ENCODE results near the gene STRADA. TPM values are rescaled to one million over a fixed set of nuclear protein-coding genes. Genes with fewer than 3 reads are reported as not detected.

The STRADA gene
- total RNA-seq, 1 experiment from 2014 or later, result 17.3 TPM

DNA sequence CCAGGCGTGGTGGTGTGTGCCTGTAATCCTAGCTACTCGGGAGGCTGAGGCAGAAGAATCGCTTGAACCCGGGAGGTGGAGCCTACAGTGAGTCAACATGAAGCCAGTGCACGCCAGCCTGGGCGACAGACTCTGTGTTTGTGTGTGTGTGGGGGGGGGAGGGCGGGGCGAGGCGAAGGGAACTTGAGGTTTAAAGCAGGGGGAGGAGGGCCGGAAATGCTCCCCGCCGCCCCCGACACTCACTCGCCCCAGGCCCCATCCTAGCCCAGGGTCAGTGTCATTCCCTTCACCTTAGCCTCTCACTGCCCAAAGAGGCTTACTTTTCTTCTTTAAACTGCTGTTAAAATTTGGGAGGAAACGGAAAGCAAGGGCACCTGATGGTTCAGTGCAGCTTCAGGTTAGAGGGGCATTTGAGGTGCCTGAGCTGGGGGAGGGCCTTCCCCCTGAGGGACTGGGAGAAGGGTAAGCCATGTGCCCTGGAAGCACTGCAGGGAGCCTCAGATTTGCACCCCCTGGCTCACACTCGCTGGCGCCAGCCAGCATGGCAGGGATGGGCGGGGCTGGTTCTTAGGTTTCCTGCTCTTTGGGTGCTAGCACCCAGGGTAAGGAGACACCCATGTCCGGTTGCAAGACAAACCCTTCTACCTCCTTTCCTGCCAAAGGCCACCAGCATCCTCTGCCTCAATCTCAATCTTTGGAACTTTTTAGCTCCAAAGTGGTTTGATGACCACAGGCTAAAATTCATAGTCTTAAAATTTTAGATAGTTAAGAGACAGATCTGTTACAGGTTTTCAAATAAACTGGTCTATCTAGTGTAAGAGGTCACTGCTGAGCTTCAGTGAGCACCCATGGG, 39.5 kb downstream of the STRADA start:
- Histone ChIP-seq H3K27me3 (replicated peaks) (no peaks in the 10 kb centered on the region), H3K9me3 (replicated peaks) (peaks cover 10% of the 10 kb centered on the region)

DNA sequence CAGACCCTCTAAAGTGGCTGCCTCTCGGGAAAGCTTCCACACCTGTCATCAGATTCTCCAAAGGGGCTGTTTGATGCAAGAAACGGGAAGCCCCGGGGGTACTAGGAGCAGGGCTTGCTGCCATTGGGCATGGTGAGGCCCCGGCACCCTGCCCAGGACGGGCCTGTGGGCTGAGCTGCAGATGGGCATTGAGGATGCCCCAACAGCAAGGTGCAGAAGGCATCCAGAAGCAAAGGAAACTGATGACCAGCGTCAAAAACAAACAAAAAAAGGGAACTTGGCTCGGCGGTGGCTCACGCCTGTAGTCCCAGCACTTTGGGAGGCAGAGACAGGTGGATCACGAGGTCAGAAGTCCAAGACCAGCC, 40.2 kb downstream of the STRADA start:
- H3K36me3 ChIP-seq, result peaks cover 70% of the 10 kb centered on the region
- peaks cover 29% of the 10 kb centered on the region for H3K4me1 ChIP-seq (replicated peaks)
- DNase-seq (ENCODE audit: low read depth in 1 of 2, low spot score in 2 of 2), result no peak
- H3K4me3 ChIP-seq, result no peak overlapping the region
- peaks cover 10% of the 10 kb centered on the region for H3K9me3 ChIP-seq (replicated peaks)
- no peaks in the 10 kb centered on the region for H3K27me3 ChIP-seq (replicated peaks)
- no peak overlapping the region for H3K27ac ChIP-seq

More for the DNA sequence above, 39.5 kb downstream of the STRADA start:
- Histone ChIP-seq H3K4me1 (replicated peaks) (peaks cover 29% of the 10 kb centered on the region), H3K27ac (no peak overlapping the region), H3K36me3 (peaks cover 69% of the 10 kb centered on the region), H3K4me3 (no peak overlapping the region)
- no peak for DNase-seq (ENCODE audit: low read depth in 1 of 2, low spot score in 2 of 2)

DNA sequence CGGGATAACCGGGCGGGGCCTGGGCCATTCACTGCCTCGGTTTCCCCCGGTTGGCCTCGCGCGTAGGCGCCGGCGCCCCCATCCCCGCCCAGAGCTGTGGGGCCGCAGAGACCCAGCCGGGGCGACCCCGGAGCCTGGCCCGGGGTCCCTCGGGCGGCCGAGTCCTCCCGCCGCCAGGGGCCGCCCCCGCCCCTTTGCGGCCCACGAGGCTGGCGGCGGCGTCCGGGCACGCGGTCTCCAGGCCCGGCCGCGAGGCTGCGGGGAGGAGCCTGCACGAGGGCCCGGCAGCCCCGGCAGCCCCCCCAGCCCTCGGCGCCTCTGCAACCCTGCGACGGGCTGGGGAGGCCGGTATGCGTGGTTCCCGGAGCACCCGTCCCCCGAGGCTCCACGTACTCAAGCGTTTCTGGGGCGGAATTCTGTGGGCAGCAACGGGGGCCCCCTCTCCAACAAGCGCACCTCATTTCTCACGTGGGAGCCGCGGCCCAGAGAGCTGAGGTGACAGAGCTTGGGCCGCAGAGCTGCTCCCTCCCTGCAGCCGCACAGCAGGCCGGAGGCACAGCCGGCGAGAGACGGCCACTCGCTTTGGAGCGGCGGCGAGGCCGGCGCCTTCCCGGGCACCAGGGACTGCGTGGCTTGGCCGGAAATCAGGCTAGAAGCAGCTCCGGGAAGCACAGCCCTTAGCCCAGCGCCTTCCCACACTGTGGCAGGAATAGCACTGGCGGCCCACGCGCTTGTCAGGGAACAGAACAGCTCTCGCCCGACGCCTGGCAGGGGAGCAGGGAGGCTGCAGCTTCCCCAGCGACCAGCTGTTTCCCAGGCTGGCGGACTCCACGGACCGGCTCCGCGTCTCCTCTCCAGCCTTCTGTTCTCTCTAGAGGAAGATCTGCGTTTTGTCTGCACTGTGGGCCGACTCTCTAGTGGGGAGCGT, 40.8 kb downstream of the STRADA start:
- DNase-seq (ENCODE audit: low read depth in 1 of 2, low spot score in 2 of 2), result no peak
- peak overlapping the region; percentile 96 for H3K4me3 ChIP-seq
- H3K9me3 ChIP-seq (replicated peaks), result peaks cover 10% of the 10 kb centered on the region
- no peaks in the 10 kb centered on the region for H3K27me3 ChIP-seq (replicated peaks)
- peaks cover 29% of the 10 kb centered on the region for H3K4me1 ChIP-seq (replicated peaks)
- peak overlapping the region; percentile 84 for H3K27ac ChIP-seq
- H3K36me3 ChIP-seq, result peaks cover 75% of the 10 kb centered on the region

DNA sequence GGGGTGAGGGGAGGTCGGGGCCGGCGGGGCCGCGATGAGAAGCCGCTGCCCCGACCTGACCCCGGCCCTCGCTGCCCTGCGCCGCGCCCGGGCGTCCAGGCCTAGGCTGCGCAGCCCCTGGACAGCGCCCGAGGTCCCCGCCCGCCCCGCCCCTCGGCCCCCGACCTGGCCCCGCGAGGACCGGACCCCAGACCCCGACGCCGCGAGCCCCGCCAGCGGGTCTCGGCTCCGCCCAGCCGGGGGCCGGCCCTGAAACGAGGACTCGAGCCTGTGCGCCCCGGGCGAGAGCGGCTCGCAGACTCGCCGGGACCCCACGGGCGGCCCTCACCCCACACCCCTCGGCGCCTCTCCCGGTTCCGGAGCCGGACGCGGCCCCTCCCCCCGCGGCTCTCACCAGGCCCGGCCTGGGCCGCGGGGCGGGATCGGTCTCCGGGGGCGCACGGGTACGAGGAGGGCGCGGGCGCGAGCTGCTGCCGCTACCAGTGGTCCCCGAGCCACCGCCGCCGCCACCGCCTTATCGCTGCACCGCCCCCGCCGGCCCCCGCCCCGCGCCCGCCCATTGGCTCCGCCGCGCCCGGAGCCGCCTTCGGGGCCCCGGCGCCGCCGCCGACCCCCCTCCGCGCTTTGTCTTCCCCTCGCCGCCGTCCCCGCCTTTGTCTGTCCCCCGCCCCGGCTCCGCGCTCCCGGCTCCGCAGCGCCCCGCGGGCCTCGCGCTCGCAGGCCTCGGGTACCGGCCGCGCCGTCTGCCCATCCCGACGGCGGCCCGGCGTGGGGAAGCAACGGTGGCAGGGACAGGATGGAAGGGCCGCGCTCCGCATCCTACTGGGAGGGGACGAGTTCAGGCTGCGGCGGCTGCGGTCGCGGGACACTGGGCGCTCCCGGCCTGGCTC, 41.7 kb downstream of the STRADA start, which contains the start of gene LIMD2:
TSS of gene LIMD2 (minus strand) at position 488 of the 890 bp plus-strand sequence. CDS start 827 bp downstream, outside the sequence.
- peaks cover 29% of the 10 kb centered on the region for H3K4me1 ChIP-seq (replicated peaks)
- no peaks in the 10 kb centered on the region for H3K27me3 ChIP-seq (replicated peaks)
- H3K36me3 ChIP-seq, result peaks cover 72% of the 10 kb centered on the region
- peak within 1 kb of the TSS; percentile 84 for H3K27ac ChIP-seq
- peak; percentile 65 to 82 for DNase-seq (ENCODE audit: low read depth in 1 of 2, low spot score in 2 of 2)
- peaks cover 10% of the 10 kb centered on the region for H3K9me3 ChIP-seq (replicated peaks)
- peak within 1 kb of the TSS; percentile 96 for H3K4me3 ChIP-seq

DNA sequence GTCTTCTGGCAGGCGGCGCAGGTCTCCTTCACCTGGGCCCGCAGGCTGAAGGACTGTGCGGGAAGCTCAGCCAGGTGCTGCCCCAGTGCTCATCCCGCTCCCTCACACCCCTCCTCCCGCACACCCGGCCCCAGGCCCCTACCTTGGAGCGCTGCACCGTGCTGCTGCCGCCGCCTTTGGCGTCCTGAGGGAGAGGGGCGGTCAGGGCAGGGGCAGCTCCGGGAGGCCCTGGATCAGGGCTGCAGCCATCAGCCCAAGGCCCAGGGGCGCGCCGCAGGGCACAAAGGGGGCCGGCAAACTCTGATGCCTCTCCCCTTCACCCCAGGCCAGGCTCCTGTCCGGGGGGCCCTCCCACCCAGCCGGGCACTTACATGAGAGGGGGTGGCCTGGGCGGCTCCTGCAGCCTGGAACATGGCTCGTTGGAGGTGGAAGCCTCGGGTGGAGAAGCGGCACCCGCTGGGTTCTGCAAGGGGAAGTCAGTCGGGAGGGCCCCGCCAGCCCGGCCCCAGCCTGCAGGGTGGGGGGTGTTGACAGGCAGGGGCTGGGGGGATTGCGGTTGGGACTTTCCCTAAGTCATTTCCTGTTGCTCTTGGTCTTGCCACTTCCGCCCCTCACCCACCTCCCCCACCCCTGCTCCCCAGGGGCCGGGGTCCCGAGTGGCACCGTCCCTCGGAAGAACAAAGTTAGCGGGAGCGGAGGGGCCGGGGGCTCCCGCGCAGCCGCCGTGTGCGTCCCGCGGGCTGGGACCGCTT, 42.5 kb downstream of the STRADA start:
- peaks cover 29% of the 10 kb centered on the region for H3K4me1 ChIP-seq (replicated peaks)
- no peaks in the 10 kb centered on the region for H3K27me3 ChIP-seq (replicated peaks)
- peak; percentile 52 to 83 for DNase-seq (ENCODE audit: low read depth in 1 of 2, low spot score in 2 of 2)
- H3K4me3 ChIP-seq, result peak overlapping the region; percentile 96
- H3K36me3 ChIP-seq, result peaks cover 75% of the 10 kb centered on the region
- peaks cover 10% of the 10 kb centered on the region for H3K9me3 ChIP-seq (replicated peaks)
- H3K27ac ChIP-seq, result peak overlapping the region; percentile 84

DNA sequence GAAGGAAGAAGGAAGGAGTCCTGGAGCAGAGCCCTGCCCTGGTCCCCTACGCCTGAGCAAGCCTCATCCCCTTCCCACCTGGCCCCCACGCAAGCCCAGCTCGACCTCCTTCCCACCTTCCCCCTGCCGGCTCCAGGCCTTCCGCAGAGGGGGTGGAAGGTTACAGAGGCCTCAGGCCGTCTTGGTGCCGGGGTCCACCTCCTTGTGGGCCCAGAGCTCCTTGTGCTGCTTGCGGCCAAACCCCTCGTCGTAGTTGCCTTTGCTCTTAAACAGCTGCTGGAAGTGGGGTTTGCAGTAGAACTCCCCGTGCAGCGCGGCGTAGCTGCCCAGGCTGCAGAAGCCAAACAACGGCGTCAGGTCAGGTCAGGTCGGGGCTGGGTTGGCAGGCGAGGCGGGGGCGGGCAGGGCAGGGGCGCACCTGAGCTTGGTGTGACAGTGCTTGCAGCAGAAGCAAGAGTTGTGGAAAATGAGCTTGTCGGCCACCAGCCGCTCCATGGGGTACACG, 43.2 kb downstream of the STRADA start:
- Histone ChIP-seq H3K4me1 (replicated peaks) (peaks cover 29% of the 10 kb centered on the region), H3K36me3 (peaks cover 75% of the 10 kb centered on the region), H3K4me3 (peak overlapping the region; percentile 96), H3K27ac (no peak overlapping the region), H3K9me3 (replicated peaks) (peaks cover 10% of the 10 kb centered on the region), H3K27me3 (replicated peaks) (no peaks in the 10 kb centered on the region)
- no peak for DNase-seq (ENCODE audit: low read depth in 1 of 2, low spot score in 2 of 2)

DNA sequence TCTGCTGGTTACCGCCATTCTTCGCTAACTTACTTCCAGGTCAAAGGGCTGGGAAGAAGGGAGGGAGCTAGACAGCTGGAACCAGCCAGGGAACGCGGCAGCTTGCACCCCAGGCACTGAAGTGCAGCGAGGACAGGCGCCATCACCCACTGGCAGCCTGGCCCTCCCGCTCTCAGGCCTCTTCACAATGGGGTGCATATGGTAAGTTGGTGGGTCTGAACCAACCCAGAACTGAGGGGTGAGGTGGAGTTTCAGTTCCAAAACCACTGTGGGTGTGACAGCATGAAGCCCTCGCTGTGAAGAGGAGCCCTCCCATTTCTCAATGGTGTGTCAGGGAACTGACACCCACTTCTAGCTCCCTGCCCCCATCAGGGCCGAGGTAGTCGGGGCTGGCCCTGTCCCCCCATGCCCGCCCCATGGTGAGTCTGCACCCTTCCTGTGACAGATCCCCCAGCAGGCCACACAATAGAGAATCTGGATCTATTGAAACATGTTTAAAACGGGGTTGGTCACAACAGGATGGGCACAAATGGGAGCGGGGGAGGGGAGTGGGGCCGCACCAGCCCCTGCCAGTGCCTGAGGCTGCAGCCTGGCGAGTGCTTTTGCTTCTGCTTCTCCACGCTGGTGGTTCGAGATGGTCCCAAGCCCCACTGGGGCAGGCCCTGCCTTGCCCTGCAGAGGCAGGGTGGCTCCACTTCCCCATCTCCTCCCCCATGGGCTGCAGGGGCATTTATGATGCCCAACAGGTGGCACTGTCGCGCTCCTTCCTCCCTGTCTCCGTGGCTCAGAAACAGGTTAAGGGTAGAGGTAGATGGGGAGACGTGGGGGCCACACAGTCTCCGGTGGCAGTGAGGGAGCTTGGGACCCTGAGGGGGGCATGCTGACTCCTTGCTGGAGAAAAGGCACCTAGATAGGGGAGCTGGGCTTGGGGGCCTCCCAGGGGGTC, 44.0 kb downstream of the STRADA start:
- DNase-seq (ENCODE audit: low read depth in 1 of 2, low spot score in 2 of 2), result peak; percentile 34 to 72
- peaks cover 29% of the 10 kb centered on the region for H3K4me1 ChIP-seq (replicated peaks)
- no peak overlapping the region for H3K4me3 ChIP-seq
- peaks cover 10% of the 10 kb centered on the region for H3K9me3 ChIP-seq (replicated peaks)
- no peaks in the 10 kb centered on the region for H3K27me3 ChIP-seq (replicated peaks)
- peaks cover 77% of the 10 kb centered on the region for H3K36me3 ChIP-seq
- H3K27ac ChIP-seq, result no peak overlapping the region

DNA sequence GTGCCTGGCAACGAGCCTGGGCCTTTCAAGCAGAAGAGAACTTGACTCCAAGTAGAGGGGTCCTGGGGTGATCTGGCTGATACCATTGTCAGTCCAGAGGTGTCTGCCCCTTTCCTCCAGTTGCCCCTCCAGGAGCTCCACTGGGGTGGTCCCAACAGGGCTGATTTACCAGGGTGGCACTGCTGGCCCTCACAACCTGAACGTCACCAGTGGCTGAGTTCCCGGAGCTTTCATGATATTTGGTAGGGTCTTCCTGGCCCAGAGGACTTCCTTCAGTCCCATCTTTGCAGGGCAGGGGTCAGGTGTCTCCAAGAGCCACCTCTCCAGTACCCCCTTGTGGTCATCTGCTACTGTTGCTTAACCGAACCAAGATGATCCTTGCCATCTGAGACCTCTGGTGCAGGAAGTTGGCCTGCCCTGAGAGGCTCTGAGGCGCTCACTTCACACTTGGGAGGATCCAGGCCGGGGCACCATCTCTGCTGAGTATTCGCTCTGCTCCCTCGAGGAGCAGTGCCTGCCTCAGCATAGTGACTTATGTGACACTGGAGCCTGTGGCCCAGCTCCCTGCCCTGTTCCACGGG, 45.1 kb downstream of the STRADA start:
- Histone ChIP-seq H3K36me3 (peaks cover 87% of the 10 kb centered on the region), H3K27ac (no peak overlapping the region), H3K27me3 (replicated peaks) (no peaks in the 10 kb centered on the region), H3K4me1 (replicated peaks) (peaks cover 29% of the 10 kb centered on the region), H3K4me3 (no peak overlapping the region), H3K9me3 (replicated peaks) (peaks cover 10% of the 10 kb centered on the region)
- peak in 1 of 2 experiments; percentile 40 for DNase-seq (ENCODE audit: low read depth in 1 of 2, low spot score in 2 of 2)

DNA sequence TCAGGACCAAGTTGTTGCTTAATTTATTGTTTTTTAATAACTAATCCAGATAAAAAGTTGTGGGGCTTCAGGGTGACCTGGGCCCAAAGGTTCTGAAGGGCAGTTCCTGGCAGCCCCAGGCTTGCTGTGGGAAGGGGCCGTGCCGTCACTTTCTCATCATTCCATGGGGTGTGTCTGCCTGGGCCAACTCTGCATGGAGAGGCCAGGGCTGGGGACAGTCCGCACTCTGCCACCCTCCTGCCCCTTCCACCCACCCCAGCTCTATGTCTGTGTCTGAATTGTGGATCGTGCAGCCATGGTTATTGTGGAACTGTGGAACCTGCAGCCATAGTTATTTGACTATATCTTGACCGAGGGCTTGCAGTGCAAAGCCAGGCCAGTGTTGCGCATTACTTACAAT, 45.7 kb downstream of the STRADA start:
- Histone ChIP-seq H3K4me1 (replicated peaks) (peaks cover 26% of the 10 kb centered on the region), H3K9me3 (replicated peaks) (peaks cover 8% of the 10 kb centered on the region), H3K27ac (no peak overlapping the region), H3K27me3 (replicated peaks) (no peaks in the 10 kb centered on the region), H3K36me3 (peaks cover 87% of the 10 kb centered on the region), H3K4me3 (no peak overlapping the region)
- DNase-seq (ENCODE audit: low read depth in 1 of 2, low spot score in 2 of 2), result no peak

DNA sequence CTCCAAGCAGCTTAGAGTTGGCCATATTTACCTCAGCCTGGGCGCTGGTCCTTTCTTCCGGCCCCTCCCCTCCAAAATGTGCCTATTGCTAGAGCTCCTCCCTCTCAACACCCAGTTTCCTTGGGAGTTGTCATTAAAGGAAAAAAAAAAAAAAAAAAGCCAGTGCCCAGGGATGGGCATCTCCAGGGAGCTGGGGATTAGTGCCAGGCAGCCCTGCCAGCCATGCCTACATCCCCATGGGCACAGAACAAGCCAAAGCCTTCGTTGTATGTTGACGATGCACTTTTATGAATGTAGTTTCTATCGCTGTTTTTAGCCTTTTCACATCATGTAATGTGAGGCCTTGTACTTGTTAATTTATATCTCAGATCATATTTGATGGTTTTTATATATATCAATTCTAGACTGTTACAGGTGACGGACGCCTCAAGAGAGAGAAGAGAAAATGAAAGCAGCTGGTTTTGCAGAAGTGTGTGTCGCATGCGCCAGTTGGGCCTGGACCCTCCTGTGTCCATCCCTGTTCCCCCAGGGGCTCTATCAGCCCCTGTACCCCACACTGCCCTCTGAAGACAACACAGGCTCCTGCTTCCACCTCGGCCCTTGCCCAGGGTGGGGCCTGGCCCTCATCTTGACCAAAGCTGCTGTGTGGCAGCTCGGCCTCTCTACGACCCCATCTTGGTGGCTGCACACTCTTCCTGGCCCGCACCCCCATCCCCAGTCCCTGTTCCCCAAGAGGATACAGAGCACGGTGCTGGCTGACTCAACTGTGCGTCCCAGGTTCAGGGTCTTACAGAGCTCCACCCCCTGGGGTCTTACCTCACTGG, 46.4 kb downstream of the STRADA start:
- H3K4me1 ChIP-seq (replicated peaks), result peaks cover 19% of the 10 kb centered on the region
- DNase-seq (ENCODE audit: low read depth in 1 of 2, low spot score in 2 of 2), result no peak
- H3K36me3 ChIP-seq, result peaks cover 88% of the 10 kb centered on the region
- H3K9me3 ChIP-seq (replicated peaks), result peaks cover under 1% of the 10 kb centered on the region
- no peak overlapping the region for H3K4me3 ChIP-seq
- no peak overlapping the region for H3K27ac ChIP-seq
- no peaks in the 10 kb centered on the region for H3K27me3 ChIP-seq (replicated peaks)
